NCI-H2029 treated with DMSO at 0.1 percent for 48 hours (cell line): ENCODE results near the gene PCBP1.
A peak's percentile ranks its signal among the peaks of the same experiment; 100 is the strongest.
"Not testable (repeated sequence)": the region's sequence is repeated elsewhere in the genome, so short reads cannot be mapped to it uniquely, and the experiment has no call there.

Experiments
- DNase-seq: peaks from one replicate; lab custom pipeline; 2025; lab: John Stamatoyannopoulos, UW

PCBP1 gene

GRCh38 chr2:70098032-70098431 is 10.8 kb downstream of the PCBP1 start:
- DNase-seq: no peak

- no peak for DNase-seq
Observed at GRCh38 chr2:70099270-70099669, 12.0 kb downstream of the PCBP1 start.

- no peak for DNase-seq
Observed at GRCh38 chr2:70101174-70101573, 13.9 kb downstream of the PCBP1 start.

GRCh38 chr2:70101686-70102085 is 14.4 kb downstream of the PCBP1 start:
- not testable (repeated sequence) for DNase-seq

GRCh38 chr2:70102323-70102905 is 15.1 kb downstream of the PCBP1 start:
- not testable (repeated sequence) for DNase-seq

- no peak for DNase-seq
Observed at GRCh38 chr2:70103531-70104061, 16.3 kb downstream of the PCBP1 start.

- no peak for DNase-seq
Observed at GRCh38 chr2:70104231-70105111, 17.2 kb downstream of the PCBP1 start.

GRCh38 chr2:70106138-70106537 is 18.9 kb downstream of the PCBP1 start:
- not testable (repeated sequence) for DNase-seq

GRCh38 chr2:70110397-70110796 is 23.1 kb downstream of the PCBP1 start:
- not testable (repeated sequence) for DNase-seq

- peak; percentile 50 for DNase-seq
Observed at GRCh38 chr2:70111752-70112591, 24.7 kb downstream of the PCBP1 start.

GRCh38 chr2:70113359-70114070 is 26.2 kb downstream of the PCBP1 start:
- no peak for DNase-seq

GRCh38 chr2:70115646-70116442 is 28.6 kb downstream of the PCBP1 start:
- no peak for DNase-seq

- DNase-seq: no peak
Observed at GRCh38 chr2:70116936-70117552, 29.8 kb downstream of the PCBP1 start.

- no peak for DNase-seq
Observed at GRCh38 chr2:70118798-70119454, 31.6 kb downstream of the PCBP1 start.

GRCh38 chr2:70121627-70122372 is 34.5 kb downstream of the PCBP1 start:
- DNase-seq: no peak

GRCh38 chr2:70122470-70122869 is 35.2 kb downstream of the PCBP1 start:
- no peak for DNase-seq

GRCh38 chr2:70123051-70123828 is 36.0 kb downstream of the PCBP1 start:
- DNase-seq: peak; percentile 9

- DNase-seq: no peak
Observed at GRCh38 chr2:70123829-70124116, 36.5 kb downstream of the PCBP1 start.
